OCI-LY7 (cell line): Measurements from ENCODE around the gene PCNX3.

Experiments
- CTCF ChIP-seq: fragments of 200-600 bp; sonication (generic); conservative IDR thresholded peaks from 2 replicates; pipeline ENCODE4 v1.5.1; 2014; ENCODE audit warnings: mild to moderate bottlenecking, antibody characterized with exemption, low read length, moderate library complexity, mixed read lengths
- EZH2phosphoT487 ChIP-seq: fragments of 200-600 bp; sonication (generic); IDR thresholded peaks from 2 replicates; pipeline ENCODE4 v1.6.1; 2018; ENCODE audit warnings: low read depth, borderline replicate concordance, mild to moderate bottlenecking, mixed run types, antibody characterized with exemption, low read length, moderate library complexity, mixed read lengths

GRCh38 chr11:65649656-65650546 is 34.3 kb downstream of the PCNX3 start:
- TF ChIP-seq CTCF, result no peak
- TF ChIP-seq EZH2phosphoT487, result no peak
